ENCODE data around the gene PACSIN1. TPM values are rescaled to one million over a fixed set of nuclear protein-coding genes. Genes with fewer than 3 reads are reported as not detected.

The PACSIN1 gene
- total and polyA plus RNA-seq, 2 of the 4 experiments (the other 2 are of a cell fraction): 0.02 TPM; not detected in 1

GRCh38 chr6:34556493-34556892 is 90.6 kb downstream of the PACSIN1 start:
- no peaks in the 10 kb centered on the region for H4K20me1 ChIP-seq (ENCODE audit: insufficient read depth, low read length)
- no peak overlapping the region for H2BK15ac ChIP-seq (ENCODE audit: low read depth, low read length)
- no peak overlapping the region for H2AK9ac ChIP-seq (replicated peaks; ENCODE audit: low read depth, low read length, poor library complexity)
- BruUV-seq (replicated peaks): no TSS peak
- H4K8ac ChIP-seq (ENCODE audit: low read depth in 2 of 2, low read length in 2 of 2): no peak overlapping the region
- no peak overlapping the region for H4K5ac ChIP-seq (ENCODE audit: low read depth, low read length)
- ATAC-seq (ENCODE audit: low read depth) (no peak), DNase-seq (no peak)
- intact Hi-C loops (cut with micrococcal nuclease): no loop called here
- H3K36me3 ChIP-seq (ENCODE audit: control insufficient read depth, insufficient read depth, low read length): no peaks in the 10 kb centered on the region
- H3K4me1 ChIP-seq (ENCODE audit: control insufficient read depth, insufficient read depth, low read length): peaks cover 6% of the 10 kb centered on the region
- peaks cover 12% of the 10 kb centered on the region for H3K27me3 ChIP-seq (ENCODE audit: control insufficient read depth, insufficient read depth, low read length)
- ChIA-PET POLR2A (ENCODE audit: unreplicated experiment) (no interaction called here), CTCF (no interaction called here)
- H4K91ac ChIP-seq (ENCODE audit: insufficient read depth, low read depth, low read length): no peak overlapping the region
- H3K23ac ChIP-seq (ENCODE audit: low read depth, low read length): no peak overlapping the region
- no peak overlapping the region for H3K9ac ChIP-seq (ENCODE audit: low read depth, low read length)
- H3K4me3 ChIP-seq (ENCODE audit: insufficient read depth, low read depth, low read length): no peak overlapping the region
- dilution Hi-C loops (cut with HindIII; ENCODE audit: low sequenced_read_pairs, unreplicated experiment): no loop called here
- no peak overlapping the region for H3K18ac ChIP-seq (ENCODE audit: low read depth, low read length)
- no peak overlapping the region for H2AK5ac ChIP-seq (ENCODE audit: low read depth, low read length)
- no peak overlapping the region for H3K4me2 ChIP-seq (ENCODE audit: low read depth, low read length)
- TF ChIP-seq CHD1 (IDR thresholded peaks at IDR 0.05; ENCODE audit: low read depth, low read length) (no peak), FOS (IDR thresholded peaks at IDR 0.05; ENCODE audit: low read depth, low read length) (no peak), RAD21 (IDR thresholded peaks at IDR 0.05; ENCODE audit: low read length) (no peak), ELK1 (IDR thresholded peaks at IDR 0.05; ENCODE audit: borderline replicate concordance, low read depth, low read length) (no peak), RFX5 (IDR thresholded peaks at IDR 0.05; ENCODE audit: low read depth, low read length) (no peak), MAFK (IDR thresholded peaks at IDR 0.05; ENCODE audit: low read depth, low read length) (no peak), MXI1 (IDR thresholded peaks at IDR 0.05; ENCODE audit: borderline replicate concordance, low read depth, low read length) (no peak)
- no peaks in the 10 kb centered on the region for H3K79me1 ChIP-seq (ENCODE audit: low read depth in 1 of 2, low read length in 2 of 2)
- WGBS, 2 experiments (ENCODE audit: extremely low coverage in 2 of 2, insufficient read length in 1 of 2): 64% methylated on average over 6 of the region's 9 CpGs; no CpG with 5 or more reads in 1 of the 2 experiments
- no peak overlapping the region for H3K4ac ChIP-seq (ENCODE audit: low read depth, low read length)
- H3K9me3 ChIP-seq (ENCODE audit: control insufficient read depth, insufficient read depth, low read length): peaks cover 4% of the 10 kb centered on the region; the same call in 1 of the 2 replicates
- H2BK20ac ChIP-seq (ENCODE audit: low read depth, low read length): no peak overlapping the region
- in situ Hi-C loops (cut with MboI; ENCODE audit: low sequenced_read_pairs): no loop called here
- no peak overlapping the region for H2BK5ac ChIP-seq (ENCODE audit: low read depth, low read length, poor library complexity, severe bottlenecking)
- no peak overlapping the region for H2AFZ ChIP-seq (replicated peaks; ENCODE audit: low read length, poor library complexity)
- no peak overlapping the region for H2BK120ac ChIP-seq (ENCODE audit: low read depth, low read length)
- peaks cover 3% of the 10 kb centered on the region; the same call in 1 of the 2 replicates for H3K9me1 ChIP-seq (ENCODE audit: insufficient read depth, low read length)
- H3K27ac ChIP-seq (ENCODE audit: insufficient read depth, low read length): no peak overlapping the region
- no peak overlapping the region for H3K14ac ChIP-seq (replicated peaks; ENCODE audit: low read depth, low read length)
- H3K56ac ChIP-seq (ENCODE audit: extremely low read depth, insufficient read depth, low read length): no peak overlapping the region
